Occipital lobe (tissue), 3 donors: ENCODE measurements around the gene NEMP2. TPM values are rescaled to one million over a fixed set of nuclear protein-coding genes. Genes with fewer than 3 reads are reported as not detected.

Source experiments
- DNase-seq: peaks from one replicate; lab custom pipeline; 2025; lab: John Stamatoyannopoulos, UW
- small RNA-seq: library from RNA; depleted of rRNA; stranded (forward); fragments of <200 nt; gene quantifications from one replicate; pipeline ENCODE3, GENCODE V24; 2014
- total RNA-seq: library from RNA; depleted of rRNA; stranded (reverse); fragments of >200 nt; gene quantifications from one replicate; pipeline ENCODE4 v1.2.3, GENCODE V29; 2014

Gene NEMP2
- total RNA-seq, 1 donor from 2014 or later, result 3.4 TPM

GRCh38 chr2:190457256-190457655 is 77.3 kb downstream of the NEMP2 start:
- no peak for DNase-seq

GRCh38 chr2:190456833-190457232 is 77.7 kb downstream of the NEMP2 start:
- no peak for DNase-seq

GRCh38 chr2:190455358-190456095 is 79.0 kb downstream of the NEMP2 start:
- no peak for DNase-seq

GRCh38 chr2:190454795-190455194 is 79.7 kb downstream of the NEMP2 start:
- no peak for DNase-seq

Small RNA genes lying within 50 kb of the gene (small RNA-seq; reads per million reads assigned to genes)
- gene RN7SKP179, result not detected

Other genes starting within 250 kb of the NEMP2 start
- 19.2 TPM for gene HIBCH, start 214.9 kb downstream of the NEMP2 start, total RNA-seq
- gene INPP1, start 191.1 kb downstream of the NEMP2 start, total RNA-seq, result 14.7 TPM
- gene MFSD6, start 126.4 kb downstream of the NEMP2 start, total RNA-seq, result 45.1 TPM
- 54.0 TPM for gene NAB1, start 114.4 kb upstream of the NEMP2 start, total RNA-seq